ENCODE results near the gene FGD2. TPM values are rescaled to one million over a fixed set of nuclear protein-coding genes. Genes with fewer than 3 reads are reported as not detected.

The FGD2 gene
- total RNA-seq, 4 donors from 2014 or later, result 2.4 to 13.6 (median 4.6) TPM

DNA sequence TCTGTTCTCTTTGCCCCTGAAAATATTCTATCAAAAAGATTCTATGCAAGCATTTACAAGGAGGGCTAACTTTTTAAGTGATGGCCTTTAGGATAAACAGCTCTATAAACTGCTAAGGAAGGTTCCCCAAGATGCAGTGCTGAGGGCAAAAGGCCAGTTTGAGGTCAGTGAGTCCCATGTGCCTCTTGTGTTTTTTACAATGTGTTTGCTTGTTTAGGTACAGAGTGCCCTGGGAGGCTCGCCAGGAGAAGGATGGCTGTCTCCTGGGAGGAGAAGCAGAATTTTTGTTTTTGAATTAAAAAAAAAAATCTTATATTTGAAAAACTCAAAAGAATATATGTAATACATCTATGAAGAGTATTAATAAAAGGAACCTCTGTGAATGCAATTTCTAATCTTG, 32.3 kb upstream of the FGD2 start:
- Histone ChIP-seq H3K36me3 (peaks cover 100% of the 10 kb centered on the region), H3K4me1 (peaks cover 29% of the 10 kb centered on the region), H3K4me3 (no peak overlapping the region), H3K27ac (no peak overlapping the region), H3K9me3 (no peaks in the 10 kb centered on the region), H3K27me3 (no peaks in the 10 kb centered on the region)
- WGBS, result 97% methylated on average over 1 of the region's 1 CpG
- no peak for DNase-seq (ENCODE audit: low spot score in 2 of 2)
- TF ChIP-seq POLR2A (IDR thresholded peaks at IDR 0.05) (no peak), POLR2AphosphoS5 (IDR thresholded peaks at IDR 0.05) (no peak), EP300 (IDR thresholded peaks at IDR 0.05) (no peak), CTCF (IDR thresholded peaks at IDR 0.05) (no peak)

DNA sequence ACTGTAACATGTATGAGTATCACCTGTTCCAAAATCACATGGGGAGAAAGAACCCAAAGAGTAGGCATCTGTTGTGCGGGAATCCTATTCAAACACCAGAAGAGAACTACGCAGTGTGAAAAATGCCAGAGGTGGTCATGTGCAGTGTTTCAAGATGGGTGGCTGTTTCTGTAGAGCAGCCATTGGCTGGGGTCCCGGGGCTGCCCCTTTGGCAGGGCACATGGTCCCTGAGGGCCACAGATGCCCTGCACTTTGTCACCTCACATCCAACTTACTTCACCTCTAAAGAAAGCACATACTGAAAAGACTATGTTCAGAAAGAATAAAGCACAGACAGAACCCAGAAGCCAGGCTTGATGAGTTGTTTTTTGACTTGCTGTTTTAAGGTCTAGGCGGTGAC, 31.8 kb upstream of the FGD2 start:
- H3K27me3 ChIP-seq, result no peaks in the 10 kb centered on the region
- TF ChIP-seq POLR2AphosphoS5 (IDR thresholded peaks at IDR 0.05) (no peak), CTCF (IDR thresholded peaks at IDR 0.05) (no peak), EP300 (IDR thresholded peaks at IDR 0.05) (no peak), POLR2A (IDR thresholded peaks at IDR 0.05) (no peak)
- DNase-seq (ENCODE audit: low spot score in 2 of 2), result no peak
- H3K36me3 ChIP-seq, result peaks cover 98% of the 10 kb centered on the region
- no peak overlapping the region for H3K4me3 ChIP-seq
- no peak overlapping the region for H3K27ac ChIP-seq
- H3K4me1 ChIP-seq, result peaks cover 25% of the 10 kb centered on the region
- 68% methylated on average over 4 of the region's 4 CpGs for WGBS
- no peaks in the 10 kb centered on the region for H3K9me3 ChIP-seq

DNA sequence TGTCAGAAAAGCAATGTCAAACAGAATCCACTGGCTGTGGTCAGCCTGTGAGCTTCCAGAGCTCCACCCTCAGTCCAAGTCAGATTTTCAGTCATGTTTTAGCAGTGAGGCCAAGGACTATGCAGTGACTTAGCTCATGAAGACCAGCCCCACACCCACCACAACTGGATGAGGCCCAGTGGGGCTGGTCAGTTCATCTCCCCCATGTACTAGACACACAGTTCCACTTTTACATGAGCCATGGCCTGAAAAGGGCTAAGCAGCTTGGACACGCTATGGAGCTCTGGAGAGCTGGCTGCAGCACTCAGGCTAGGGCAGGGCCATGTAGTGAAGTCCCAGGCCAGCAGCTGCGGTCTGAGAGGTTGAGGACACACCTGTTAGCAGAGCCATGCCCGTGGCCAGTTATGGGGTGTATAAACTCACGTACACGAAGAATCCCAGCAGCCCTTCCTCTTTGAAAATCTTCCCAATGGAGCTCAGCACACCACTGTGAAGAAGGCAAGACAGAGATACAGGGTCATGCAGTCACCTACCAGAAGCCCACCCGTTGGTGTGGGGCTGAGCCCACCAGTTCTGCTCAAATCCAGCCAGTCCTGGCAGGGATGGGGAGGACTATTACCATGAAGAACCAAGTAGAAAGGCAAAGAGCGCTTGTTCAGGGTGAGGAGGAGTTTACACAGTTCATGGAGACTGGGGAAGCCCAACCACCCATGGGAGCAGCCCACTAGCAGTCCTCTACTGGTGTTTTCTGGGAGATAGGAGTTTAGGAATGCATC, 30.0 kb upstream of the FGD2 start:
- H3K27me3 ChIP-seq, result no peaks in the 10 kb centered on the region
- 90% methylated on average over 3 of the region's 7 CpGs for WGBS
- no peak overlapping the region for H3K27ac ChIP-seq
- no peak for TF ChIP-seq POLR2AphosphoS5 (IDR thresholded peaks at IDR 0.05)
- TF ChIP-seq POLR2A (IDR thresholded peaks at IDR 0.05), result no peak
- no peak for TF ChIP-seq EP300 (IDR thresholded peaks at IDR 0.05)
- no peak for TF ChIP-seq CTCF (IDR thresholded peaks at IDR 0.05)
- peaks cover 81% of the 10 kb centered on the region for H3K36me3 ChIP-seq
- peaks cover 23% of the 10 kb centered on the region for H3K4me1 ChIP-seq
- no peak overlapping the region for H3K4me3 ChIP-seq
- DNase-seq (ENCODE audit: low spot score in 2 of 2), result no peak
- no peaks in the 10 kb centered on the region for H3K9me3 ChIP-seq

DNA sequence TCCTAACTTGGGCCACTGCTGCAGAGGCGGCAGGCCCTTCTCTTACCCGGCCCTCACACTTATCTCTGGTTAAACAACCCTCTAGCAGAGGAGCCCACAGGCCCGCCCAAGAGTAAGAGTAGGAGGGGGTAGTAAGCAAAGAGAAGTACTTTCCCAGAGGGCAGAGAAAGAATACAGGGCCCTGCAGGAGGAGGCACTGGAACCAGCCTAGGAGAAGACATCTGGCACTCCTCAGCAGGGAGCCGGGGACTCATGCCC, 29.5 kb upstream of the FGD2 start:
- H3K27ac ChIP-seq, result no peak overlapping the region

DNA sequence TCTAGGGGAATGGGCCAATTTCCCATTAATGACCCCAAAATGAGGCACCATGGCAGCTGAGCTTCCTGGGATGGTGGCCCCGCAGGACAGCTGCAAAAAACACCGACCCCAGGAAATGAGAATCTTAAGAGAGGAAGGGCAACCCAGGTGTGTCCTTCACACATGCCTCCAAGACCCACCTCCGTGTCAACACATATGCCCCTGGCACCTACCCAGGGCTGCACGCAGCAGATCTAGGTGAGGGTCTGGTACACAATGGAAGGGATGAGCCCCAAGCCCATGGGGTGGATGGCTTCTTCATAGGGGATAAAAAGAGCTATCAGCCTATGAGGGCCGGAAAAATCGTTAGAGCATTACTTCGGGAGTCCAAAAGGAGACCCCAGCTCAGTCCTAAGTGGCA, 28.9 kb upstream of the FGD2 start:
- peaks cover 26% of the 10 kb centered on the region for H3K4me1 ChIP-seq
- H3K4me3 ChIP-seq, result no peak overlapping the region
- no peaks in the 10 kb centered on the region for H3K27me3 ChIP-seq
- no peak overlapping the region for H3K27ac ChIP-seq
- H3K9me3 ChIP-seq, result no peaks in the 10 kb centered on the region
- WGBS, result 90% methylated on average over 7 of the region's 7 CpGs
- no peak for TF ChIP-seq POLR2AphosphoS5 (IDR thresholded peaks at IDR 0.05)
- no peak for TF ChIP-seq POLR2A (IDR thresholded peaks at IDR 0.05)
- no peak for TF ChIP-seq EP300 (IDR thresholded peaks at IDR 0.05)
- H3K36me3 ChIP-seq, result peaks cover 70% of the 10 kb centered on the region
- no peak for DNase-seq (ENCODE audit: low spot score in 2 of 2)

More for the DNA sequence above, 29.5 kb upstream of the FGD2 start:
- Histone ChIP-seq H3K27me3 (no peaks in the 10 kb centered on the region), H3K9me3 (no peaks in the 10 kb centered on the region), H3K4me3 (no peak overlapping the region), H3K36me3 (peaks cover 76% of the 10 kb centered on the region), H3K4me1 (peaks cover 23% of the 10 kb centered on the region)
- WGBS, result 90% methylated on average over 3 of the region's 4 CpGs
- no peak for TF ChIP-seq EP300 (IDR thresholded peaks at IDR 0.05)
- no peak for DNase-seq (ENCODE audit: low spot score in 2 of 2)

DNA sequence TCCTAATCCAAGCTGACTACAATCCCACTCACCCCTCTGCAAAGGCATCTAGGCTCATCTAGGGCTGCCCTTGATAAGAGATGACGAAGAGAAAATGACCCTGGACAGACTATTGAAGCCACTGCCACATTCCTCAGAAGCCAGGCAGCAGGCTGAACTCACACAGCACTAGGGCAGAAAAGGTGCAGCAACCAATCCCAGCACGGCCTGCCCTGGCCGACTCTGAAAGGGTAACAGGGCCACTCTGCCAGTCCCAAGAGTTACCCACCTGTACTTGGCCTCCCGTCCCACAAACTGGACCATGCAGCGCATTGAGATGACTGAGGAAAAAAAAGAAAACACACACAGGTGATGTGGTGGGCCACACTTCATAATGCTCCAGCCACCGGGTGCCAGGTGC, 28.5 kb upstream of the FGD2 start:
- Histone ChIP-seq H3K4me1 (peaks cover 27% of the 10 kb centered on the region), H3K36me3 (peaks cover 66% of the 10 kb centered on the region), H3K27me3 (no peaks in the 10 kb centered on the region), H3K4me3 (no peak overlapping the region), H3K27ac (no peak overlapping the region), H3K9me3 (no peaks in the 10 kb centered on the region)
- TF ChIP-seq POLR2AphosphoS5 (IDR thresholded peaks at IDR 0.05) (no peak), EP300 (IDR thresholded peaks at IDR 0.05) (no peak), POLR2A (IDR thresholded peaks at IDR 0.05) (no peak), CTCF (IDR thresholded peaks at IDR 0.05) (no peak)
- 100% methylated on average over 6 of the region's 6 CpGs for WGBS
- no peak for DNase-seq (ENCODE audit: low spot score in 2 of 2)
